ENCODE results near the gene SEL1L.
A peak's percentile ranks its signal among the peaks of the same experiment; 100 is the strongest.

The SEL1L gene

GRCh38 chr14:81562818-81563217 is 29.2 kb upstream of the SEL1L start:
- no peak for TF ChIP-seq CTCF (IDR thresholded peaks at IDR 0.05; ENCODE audit: insufficient read depth, low read depth, low read length, missing control alignments)
- H3K4me3 ChIP-seq (ENCODE audit: low read length), result no peak overlapping the region
- DNase-seq (ENCODE audit: low read depth), result no peak

GRCh38 chr14:81561084-81561775 is 27.6 kb upstream of the SEL1L start:
- no peak overlapping the region for H3K4me3 ChIP-seq (ENCODE audit: low read length)
- TF ChIP-seq CTCF (IDR thresholded peaks at IDR 0.05; ENCODE audit: insufficient read depth, low read depth, low read length, missing control alignments), result no peak
- DNase-seq (ENCODE audit: low read depth), result peak; percentile 95

GRCh38 chr14:81559385-81559784 is 25.7 kb upstream of the SEL1L start:
- DNase-seq (ENCODE audit: low read depth), result no peak
- no peak for TF ChIP-seq CTCF (IDR thresholded peaks at IDR 0.05; ENCODE audit: insufficient read depth, low read depth, low read length, missing control alignments)
- H3K4me3 ChIP-seq (ENCODE audit: low read length), result no peak overlapping the region

- no peak for TF ChIP-seq CTCF (IDR thresholded peaks at IDR 0.05; ENCODE audit: insufficient read depth, low read depth, low read length, missing control alignments)
- H3K4me3 ChIP-seq (ENCODE audit: low read length), result no peak overlapping the region
- no peak for DNase-seq (ENCODE audit: low read depth)
Observed at GRCh38 chr14:81557146-81557545, 23.5 kb upstream of the SEL1L start.

- no peak for TF ChIP-seq CTCF (IDR thresholded peaks at IDR 0.05; ENCODE audit: insufficient read depth, low read depth, low read length, missing control alignments)
- no peak overlapping the region for H3K4me3 ChIP-seq (ENCODE audit: low read length)
- DNase-seq (ENCODE audit: low read depth), result no peak
Observed at GRCh38 chr14:81555684-81556083, 22.0 kb upstream of the SEL1L start.

GRCh38 chr14:81555051-81555450 is 21.4 kb upstream of the SEL1L start:
- no peak for DNase-seq (ENCODE audit: low read depth)
- TF ChIP-seq CTCF (IDR thresholded peaks at IDR 0.05; ENCODE audit: insufficient read depth, low read depth, low read length, missing control alignments), result no peak
- H3K4me3 ChIP-seq (ENCODE audit: low read length), result no peak overlapping the region

GRCh38 chr14:81551471-81551870 is 17.8 kb upstream of the SEL1L start:
- no peak for TF ChIP-seq CTCF (IDR thresholded peaks at IDR 0.05; ENCODE audit: insufficient read depth, low read depth, low read length, missing control alignments)
- peak; percentile 74 for DNase-seq (ENCODE audit: low read depth)
- H3K4me3 ChIP-seq (ENCODE audit: low read length), result no peak overlapping the region
